Stimulated activated CD8-positive, alpha-beta memory T cell treated with anti-CD3 and anti-CD28 coated beads, Interleukin-12 subunit alpha, Interleukin-12 subunit beta, amount 100 ng/mL, for 1 hour (primary cell): ENCODE results near the gene OR2S2.
"Not testable (repeated sequence)": the region's sequence is repeated elsewhere in the genome, so short reads cannot be mapped to it uniquely, and the experiment has no call there.

Experiments
- DNase-seq: peaks from one replicate; pipeline ENCODE4 v3.0.0-alpha.2; 2020; ENCODE audit warnings: low read depth

Gene OR2S2, protein sequence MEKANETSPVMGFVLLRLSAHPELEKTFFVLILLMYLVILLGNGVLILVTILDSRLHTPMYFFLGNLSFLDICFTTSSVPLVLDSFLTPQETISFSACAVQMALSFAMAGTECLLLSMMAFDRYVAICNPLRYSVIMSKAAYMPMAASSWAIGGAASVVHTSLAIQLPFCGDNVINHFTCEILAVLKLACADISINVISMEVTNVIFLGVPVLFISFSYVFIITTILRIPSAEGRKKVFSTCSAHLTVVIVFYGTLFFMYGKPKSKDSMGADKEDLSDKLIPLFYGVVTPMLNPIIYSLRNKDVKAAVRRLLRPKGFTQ

DNA sequence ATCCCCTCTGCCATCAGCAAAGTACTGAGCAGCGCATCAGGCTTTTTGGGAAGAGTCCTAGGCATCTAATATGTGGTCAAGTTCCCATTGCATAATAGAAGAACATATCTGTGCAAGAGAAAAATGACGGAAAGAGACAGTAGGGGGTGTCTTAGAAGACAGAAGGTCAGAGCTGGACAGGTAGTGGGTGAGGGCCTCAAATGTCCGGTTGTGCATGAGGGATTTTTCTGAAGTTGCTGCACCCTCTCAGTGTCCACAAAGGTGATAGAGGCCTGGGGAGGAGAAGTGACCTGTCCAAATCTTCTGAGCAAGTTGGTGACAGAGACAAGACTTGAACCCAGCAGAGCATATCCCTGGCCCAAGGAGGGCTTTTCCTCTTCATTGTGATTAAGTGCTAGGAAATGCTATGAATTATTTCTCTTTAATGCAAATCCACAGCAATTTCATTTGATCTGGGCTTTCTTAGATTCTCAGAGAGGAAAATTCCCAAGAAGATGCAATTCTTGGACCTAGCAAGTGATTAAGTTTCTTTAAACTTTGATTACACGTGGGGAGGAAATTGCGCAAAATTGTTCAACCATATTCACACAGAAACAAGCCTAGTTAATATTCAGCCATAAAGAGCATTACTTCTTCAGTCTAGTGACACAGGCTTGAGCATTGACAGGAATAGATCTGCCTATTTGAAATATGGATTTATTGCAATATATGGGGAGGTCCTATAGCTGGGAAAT is at the start of gene OR2S2:
Gene OR2S2 (minus strand): TSS at position 51 of the 734 bp plus-strand sequence. CDS start 56 bp downstream, outside the sequence.
- DNase-seq, result no peak

GRCh38 chr9:36007316-36007708 is 49.4 kb upstream of the OR2S2 start:
- no peak for DNase-seq

DNA sequence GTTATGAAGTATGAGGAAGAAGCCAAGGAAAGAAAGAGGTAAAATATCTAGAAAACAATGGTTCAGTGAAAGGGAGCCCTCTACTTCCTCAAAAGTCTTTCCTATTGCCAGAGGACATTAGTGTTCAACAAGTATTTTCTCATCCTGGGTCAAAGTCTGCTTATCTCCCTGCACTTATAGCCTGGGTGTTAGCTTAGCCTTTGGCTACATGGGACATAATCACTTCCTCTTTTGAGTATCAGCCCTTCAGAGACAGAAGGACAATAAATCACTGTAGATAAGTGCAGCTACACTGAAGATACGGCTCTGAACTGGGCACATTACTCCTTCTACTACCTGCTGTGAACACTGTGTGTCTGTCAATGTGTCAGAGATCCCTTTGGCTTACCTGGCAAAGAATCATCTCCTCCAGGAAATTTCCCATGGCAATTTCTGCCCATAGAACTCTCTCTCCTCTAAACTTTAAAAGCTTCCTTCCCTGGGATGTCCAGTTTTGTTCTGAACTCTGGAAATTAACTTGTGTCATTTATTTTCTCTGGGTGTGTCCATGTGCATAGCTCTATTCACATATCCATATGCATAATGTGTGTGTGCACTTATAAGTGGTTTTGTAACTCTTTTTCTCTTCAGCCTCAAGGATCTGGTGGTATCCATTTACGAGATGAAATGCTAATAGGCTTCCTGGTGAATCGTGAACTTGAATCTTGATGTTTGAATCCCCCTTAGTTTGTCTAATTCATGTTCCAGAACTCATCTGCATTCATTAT is 48.8 kb upstream of the OR2S2 start:
- no peak for DNase-seq

DNA sequence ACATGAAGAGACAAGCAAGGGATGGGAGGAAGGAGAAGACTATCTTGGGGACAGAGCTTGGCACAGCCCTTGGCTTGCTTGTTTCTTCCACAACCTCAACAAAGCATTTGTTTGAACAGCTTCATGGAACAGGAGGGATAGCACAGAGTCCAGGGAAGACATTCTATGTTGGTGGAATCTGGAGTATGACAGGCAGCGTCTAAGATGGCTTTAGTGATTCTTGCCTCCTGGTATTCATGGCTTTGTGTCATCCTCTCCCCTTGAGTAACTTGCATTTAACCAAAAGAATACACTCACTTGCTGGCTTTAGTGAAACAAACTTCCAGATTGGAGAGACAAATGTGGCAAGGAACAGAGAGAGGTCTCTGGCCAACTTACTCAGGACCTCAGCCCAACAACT is 47.9 kb upstream of the OR2S2 start:
- DNase-seq, result no peak

DNA sequence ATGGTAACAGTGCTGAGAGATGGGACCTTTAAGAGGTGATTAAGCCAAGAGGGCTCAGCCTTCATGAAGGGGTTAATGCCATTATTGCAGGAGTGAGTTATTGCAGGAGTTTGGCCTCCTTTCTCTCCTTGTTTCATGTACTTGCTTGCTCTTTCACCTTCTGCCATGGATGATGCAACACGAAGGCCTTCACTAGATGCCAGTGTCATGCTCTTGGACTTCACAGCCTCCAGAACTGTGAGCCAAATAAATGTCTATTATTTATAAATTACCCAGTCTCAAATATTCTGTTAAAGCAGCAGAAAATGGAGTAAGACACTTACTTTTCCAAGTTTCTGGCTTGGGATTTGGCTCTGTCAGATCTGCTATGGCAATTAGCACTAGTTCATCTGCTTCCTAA is 40.4 kb upstream of the OR2S2 start:
- no peak for DNase-seq

- not testable (repeated sequence) for DNase-seq
These were observed 39.1 kb upstream of the OR2S2 start for GRCh38 chr9:35997016-35997415.

DNA sequence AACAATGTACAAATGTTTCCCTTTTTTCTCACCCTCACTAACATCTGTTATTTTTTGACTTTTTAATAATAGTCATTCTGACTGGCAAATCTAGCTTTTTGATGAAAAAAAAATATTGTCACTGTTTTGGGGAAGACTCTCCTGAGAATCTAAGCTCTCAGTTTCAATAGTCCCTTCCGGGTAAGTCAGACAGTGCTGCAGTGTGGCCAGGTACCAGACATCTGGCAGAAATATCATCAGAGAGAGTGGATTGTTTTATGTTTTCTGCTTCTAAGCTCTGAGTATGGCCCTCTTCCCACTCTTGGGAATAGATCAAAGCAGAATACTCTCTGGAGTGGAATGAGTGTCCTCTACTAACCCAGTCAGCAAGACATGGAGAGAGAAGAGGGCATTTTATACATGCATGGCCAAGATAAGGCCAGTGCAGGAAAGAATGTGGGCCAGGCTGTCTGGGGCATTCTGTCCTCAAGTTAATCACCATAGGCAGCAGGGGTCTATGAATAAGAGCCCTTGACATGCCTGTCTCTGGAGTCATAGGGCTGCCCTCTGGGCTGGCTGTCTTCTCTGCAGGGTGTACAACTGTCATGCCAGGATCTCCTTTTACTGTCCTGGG is 38.5 kb upstream of the OR2S2 start:
- no peak for DNase-seq

DNA sequence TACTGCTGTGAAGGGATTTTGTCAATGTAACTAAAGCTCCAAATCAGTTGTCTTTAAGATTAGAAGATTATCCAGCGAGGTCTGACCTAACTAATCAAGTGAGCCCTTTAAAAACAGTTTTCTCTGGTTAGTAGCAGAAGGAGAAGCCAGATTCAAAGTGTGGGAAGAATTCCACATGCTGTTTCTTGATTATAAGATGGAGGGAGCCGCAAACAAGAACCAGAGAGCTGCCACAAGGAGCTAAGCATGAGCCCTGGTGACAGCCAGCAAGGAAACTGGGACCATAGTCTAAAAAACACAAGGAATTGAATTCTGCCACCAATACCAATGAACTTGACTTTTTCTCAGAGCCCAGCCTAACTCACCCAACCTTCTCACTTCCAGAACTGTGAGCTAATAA is 37.0 kb upstream of the OR2S2 start:
- no peak for DNase-seq

DNA sequence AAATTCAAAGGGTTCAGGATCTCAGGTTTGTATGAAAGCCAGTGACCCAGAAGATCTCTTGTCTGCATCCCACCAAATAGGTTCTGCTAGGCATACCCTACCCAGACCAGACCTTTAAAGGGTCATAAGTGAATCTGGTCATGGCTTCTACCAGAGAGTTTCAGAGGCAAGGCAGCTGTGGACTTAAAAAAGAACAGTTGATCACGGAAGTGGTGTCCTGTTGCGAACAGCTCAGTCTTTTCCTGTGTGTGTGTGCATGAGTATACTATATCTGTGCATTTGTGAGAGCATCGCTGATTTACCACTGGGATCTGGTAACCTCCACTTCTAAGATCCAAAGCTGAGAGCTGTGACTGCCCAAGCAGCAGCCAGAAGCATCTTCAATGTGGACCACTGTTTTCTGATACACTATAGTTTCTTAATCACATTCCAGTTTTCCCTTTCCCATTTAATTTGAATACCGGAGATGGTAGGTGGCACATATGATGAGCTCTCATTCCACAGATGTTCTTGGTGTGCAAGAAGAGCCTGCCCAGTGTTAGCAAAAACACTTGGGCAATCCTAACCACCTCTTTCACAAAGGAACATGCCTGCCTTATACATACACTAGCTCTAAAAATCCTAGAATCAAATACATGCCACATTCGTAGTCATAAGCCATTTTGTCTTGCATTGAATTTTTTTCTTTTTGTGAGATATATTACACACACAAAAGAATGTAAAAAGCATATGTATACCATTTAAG is 36.2 kb upstream of the OR2S2 start:
- no peak for DNase-seq

- not testable (repeated sequence) for DNase-seq
These were observed 35.2 kb upstream of the OR2S2 start for GRCh38 chr9:35993136-35993535.

DNA sequence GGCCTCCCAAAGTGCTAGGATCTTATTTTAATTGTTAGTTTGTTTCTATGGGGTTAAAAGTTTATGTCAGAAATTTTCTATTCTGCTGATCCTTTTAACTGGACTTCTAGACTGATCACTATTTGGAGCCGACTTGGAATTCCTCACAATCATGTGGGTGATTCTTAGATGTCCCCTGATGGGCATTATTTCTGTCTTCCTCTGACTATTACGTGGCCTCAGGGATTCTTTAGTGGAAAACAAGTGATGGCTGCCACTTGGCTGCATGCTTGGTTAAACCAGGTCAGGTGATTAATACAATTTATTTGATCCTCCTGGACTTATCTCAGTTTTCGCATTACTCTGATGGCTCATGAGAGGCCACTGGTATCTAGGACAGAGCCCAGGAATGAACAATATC is 32.2 kb upstream of the OR2S2 start:
- no peak for DNase-seq

- DNase-seq, result no peak
These were observed 26.1 kb upstream of the OR2S2 start for GRCh38 chr9:35984021-35984420.

DNA sequence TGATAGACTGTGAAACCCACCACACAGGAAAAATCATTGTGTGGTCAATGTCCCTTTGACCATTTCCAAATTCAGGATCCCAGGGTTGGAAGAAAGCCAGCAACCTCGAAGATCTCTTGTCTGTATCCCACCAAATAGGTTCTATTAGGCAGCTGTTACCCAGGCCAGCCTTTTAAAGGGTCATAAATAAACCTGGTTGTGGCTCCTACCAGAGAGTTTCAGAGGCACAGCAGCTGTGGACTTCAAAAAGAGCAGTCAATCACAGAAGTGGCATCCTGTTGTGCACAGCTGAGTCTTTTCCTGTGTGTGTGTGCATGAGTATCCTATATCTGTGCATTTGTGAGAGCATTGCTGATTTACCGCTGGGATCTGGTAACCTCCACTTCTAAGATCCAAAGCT is 23.7 kb upstream of the OR2S2 start:
- no peak for DNase-seq

GRCh38 chr9:35980289-35981011 is 22.5 kb upstream of the OR2S2 start:
- DNase-seq, result no peak

DNA sequence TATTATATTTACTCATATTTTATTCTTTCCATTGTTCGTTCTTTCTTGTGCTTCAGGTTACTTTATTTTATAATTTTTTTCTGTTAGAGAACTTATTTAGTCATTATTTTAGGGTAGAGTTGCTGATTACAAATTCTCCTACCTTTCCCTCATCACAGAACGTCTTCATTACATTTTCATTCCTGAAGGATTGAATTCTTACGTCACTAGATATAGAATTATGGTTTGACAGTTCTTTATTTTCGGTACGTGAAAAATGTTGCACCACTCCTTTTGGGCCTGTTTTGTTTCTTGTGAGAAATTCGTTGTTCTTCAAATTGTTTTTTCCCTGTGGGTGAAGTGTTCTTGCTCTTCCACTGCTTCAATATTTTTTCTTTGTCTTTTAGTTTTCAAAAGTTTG is 20.8 kb upstream of the OR2S2 start:
- no peak for DNase-seq

- DNase-seq, result no peak
These were observed 18.8 kb upstream of the OR2S2 start for GRCh38 chr9:35976726-35977125.

DNA sequence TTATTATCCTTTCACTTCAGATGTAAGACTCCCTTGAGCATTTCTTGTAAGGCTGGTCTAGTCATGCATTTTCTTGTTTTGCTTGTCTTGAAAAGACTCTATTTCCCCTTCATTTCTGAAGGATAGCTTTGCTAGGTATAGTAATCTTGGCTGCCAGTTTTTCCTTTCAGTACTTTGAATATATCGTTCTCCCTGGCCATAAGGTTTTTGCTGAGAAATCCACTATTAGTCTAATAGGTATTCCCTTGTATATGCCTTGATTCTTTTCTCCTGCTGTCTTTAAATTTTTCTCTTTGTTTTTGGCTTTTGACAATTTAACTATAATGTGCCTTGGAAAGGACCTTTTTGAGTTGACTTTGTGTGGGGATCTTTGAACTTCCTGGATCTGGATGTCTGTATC is 16.8 kb upstream of the OR2S2 start:
- DNase-seq, result no peak

- DNase-seq, result peak; percentile 6
These were observed 14.1 kb upstream of the OR2S2 start for GRCh38 chr9:35972093-35972492.

DNA sequence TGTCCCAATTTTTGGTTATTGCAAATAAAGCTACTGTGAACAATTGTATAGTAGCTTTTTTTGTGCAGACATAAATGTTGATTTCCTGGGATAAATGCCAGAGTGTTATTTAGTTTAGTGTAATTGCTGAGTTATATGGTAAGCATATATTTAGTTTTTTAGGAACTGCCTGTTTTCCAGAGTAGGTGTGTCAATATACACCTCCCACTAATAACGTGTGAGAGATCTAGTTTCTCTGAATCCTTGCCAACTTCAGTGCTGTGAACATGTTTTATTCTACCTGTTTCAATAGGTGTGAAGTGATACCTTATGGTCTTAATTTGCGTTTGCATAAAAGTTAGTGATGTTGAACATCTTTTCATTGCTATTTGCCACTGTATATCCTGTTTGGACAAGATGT is 9.1 kb upstream of the OR2S2 start:
- DNase-seq, result no peak

GRCh38 chr9:35966433-35966832 is 8.5 kb upstream of the OR2S2 start:
- no peak for DNase-seq

DNA sequence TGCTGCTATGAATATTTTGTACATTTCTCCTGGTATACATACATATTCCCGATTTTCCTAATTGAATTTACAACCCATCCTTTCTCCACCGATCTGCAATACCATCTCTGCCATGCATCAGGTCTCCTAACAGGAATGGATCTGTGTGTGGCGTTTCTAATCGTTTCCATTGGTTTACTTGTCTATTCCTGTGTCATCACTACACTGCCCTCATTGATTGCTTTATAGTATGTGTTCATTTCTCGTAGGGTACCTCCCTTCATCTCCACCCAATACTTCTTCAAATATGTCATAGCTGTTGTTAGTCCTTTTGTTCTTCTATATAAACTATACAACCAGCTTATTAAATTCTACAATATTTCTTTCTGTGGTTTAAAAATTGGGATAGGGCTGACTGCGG is 7.1 kb upstream of the OR2S2 start:
- DNase-seq, result no peak
